SU-DHL-6 (cell line): ENCODE results near the gene TPI1.

Experiments
- H2AFZ ChIP-seq: fragments of 200-600 bp; sonication (generic); 2 replicates; pipeline ENCODE4 v1.6.1; 2014; ENCODE audit warnings: low read depth, mild to moderate bottlenecking, moderate library complexity, mixed read lengths, antibody characterized with exemption, low read length; ENCODE audit not compliant: severe bottlenecking
- H3F3A ChIP-seq: fragments of 200-600 bp; shearing (Covaris generic); 2 replicates; pipeline ENCODE4 v1.6.0; 2016; ENCODE audit warnings: antibody characterized with exemption, mild to moderate bottlenecking; ENCODE audit not compliant: insufficient read depth
- H3K27ac ChIP-seq: fragments of 200-600 bp; sonication (generic); 2 replicates; pipeline ENCODE4 v1.5.1; 2016; ENCODE audit warnings: low read depth, mild to moderate bottlenecking, low read length, moderate library complexity, mixed read lengths
- H3K27me3 ChIP-seq: fragments of 200-600 bp; sonication (generic), shearing (Covaris generic); 2 replicates; pipeline ENCODE4 v1.6.0; 2014; ENCODE audit warnings: mild to moderate bottlenecking, low read length
- H3K36me3 ChIP-seq: fragments of 200-600 bp; sonication (generic); 2 replicates; pipeline ENCODE4 v1.6.1; 2014; ENCODE audit warnings: mild to moderate bottlenecking, low read length, mixed read lengths
- H3K4me2 ChIP-seq: fragments of 300-600, 200-600 bp; shearing (Covaris generic), sonication (generic); 2 replicates; pipeline ENCODE4 v1.6.0; 2014; ENCODE audit warnings: low read length, low read depth, mild to moderate bottlenecking; ENCODE audit not compliant: poor library complexity, severe bottlenecking
- H3K4me3 ChIP-seq: fragments of 200-600 bp; sonication (generic); 2 replicates; pipeline ENCODE4 v1.5.1; 2014; ENCODE audit warnings: antibody characterized with exemption, low read length, mild to moderate bottlenecking, mixed read lengths; ENCODE audit not compliant: insufficient read depth, poor library complexity, severe bottlenecking
- H3K79me2 ChIP-seq: fragments of 200-600 bp; sonication (generic); 2 replicates; pipeline ENCODE4 v1.6.1; 2014; ENCODE audit warnings: mild to moderate bottlenecking, low read length, moderate library complexity; ENCODE audit not compliant: insufficient read depth
- H3K9ac ChIP-seq: fragments of 200-600 bp; sonication (generic); 2 replicates; pipeline ENCODE4 v1.7.0; 2014; ENCODE audit warnings: mild to moderate bottlenecking, low read length
- H3K9me2 ChIP-seq: fragments of 200-600 bp; sonication (generic); replicated peaks from 2 replicates; pipeline ENCODE4 v1.6.1; 2014; ENCODE audit warnings: low read length; ENCODE audit not compliant: insufficient read depth
- H3K9me3 ChIP-seq: fragments of 200-600 bp; sonication (generic); 2 replicates; pipeline ENCODE4 v1.6.1; 2014; ENCODE audit warnings: low read length, mixed read lengths; ENCODE audit not compliant: insufficient read depth
- H4K20me1 ChIP-seq: fragments of 200-600 bp; sonication (generic); 2 replicates; pipeline ENCODE4 v1.6.1; 2014; ENCODE audit warnings: low read depth, mild to moderate bottlenecking, antibody characterized with exemption, low read length, moderate library complexity, mixed read lengths
- CTCF ChIP-seq: fragments of 200-600 bp; sonication (generic); IDR thresholded peaks from one replicate; pipeline ENCODE4 v1.5.1; 2017; ENCODE audit warnings: antibody characterized with exemption, mild to moderate bottlenecking, low read length, moderate library complexity; ENCODE audit not compliant: insufficient read depth, poor library complexity, severe bottlenecking
- EZH2phosphoT487 ChIP-seq: fragments of 200-600 bp; sonication (generic), shearing (Covaris generic); conservative IDR thresholded peaks from 2 replicates; pipeline ENCODE4 v1.6.1; 2018; ENCODE audit warnings: mild to moderate bottlenecking, antibody characterized with exemption, low read length, moderate library complexity, mixed read lengths

Gene TPI1

GRCh38 chr12:6818645-6819044 is 48.7 kb upstream of the TPI1 start:
- Histone ChIP-seq H3K9me3 (no peaks in the 10 kb centered on the region), H3K9me2 (no peaks in the 10 kb centered on the region), H3F3A (no peaks in the 10 kb centered on the region), H3K27me3 (no peaks in the 10 kb centered on the region), H3K4me3 (no peak overlapping the region), H4K20me1 (no peaks in the 10 kb centered on the region), H2AFZ (no peak overlapping the region), H3K79me2 (no peaks in the 10 kb centered on the region), H3K9ac (no peak overlapping the region), H3K27ac (no peak overlapping the region), H3K4me2 (no peak overlapping the region), H3K36me3 (no peaks in the 10 kb centered on the region)
- no peak for TF ChIP-seq EZH2phosphoT487

GRCh38 chr12:6819106-6820030 is 48.0 kb upstream of the TPI1 start:
- Histone ChIP-seq H3K9me2 (no peaks in the 10 kb centered on the region), H3K9ac (no peak overlapping the region), H4K20me1 (no peaks in the 10 kb centered on the region), H3K36me3 (no peaks in the 10 kb centered on the region), H3K27ac (no peak overlapping the region), H3K79me2 (no peaks in the 10 kb centered on the region), H3K4me3 (no peak overlapping the region), H2AFZ (no peak overlapping the region), H3K4me2 (no peak overlapping the region), H3K9me3 (no peaks in the 10 kb centered on the region), H3F3A (no peaks in the 10 kb centered on the region), H3K27me3 (no peaks in the 10 kb centered on the region)
- no peak for TF ChIP-seq CTCF
- TF ChIP-seq EZH2phosphoT487: no peak

GRCh38 chr12:6820166-6820565 is 47.2 kb upstream of the TPI1 start:
- Histone ChIP-seq H3K27me3 (no peaks in the 10 kb centered on the region), H4K20me1 (no peaks in the 10 kb centered on the region), H3K9me2 (no peaks in the 10 kb centered on the region), H3K27ac (no peak overlapping the region), H3K36me3 (no peaks in the 10 kb centered on the region), H3K4me2 (no peak overlapping the region), H3K79me2 (no peaks in the 10 kb centered on the region), H3F3A (no peaks in the 10 kb centered on the region), H3K9me3 (no peaks in the 10 kb centered on the region), H3K9ac (no peak overlapping the region), H3K4me3 (no peak overlapping the region), H2AFZ (no peak overlapping the region)
- TF ChIP-seq CTCF (no peak), EZH2phosphoT487 (no peak)
